ENCODE data around the gene PPP4R4. TPM values are rescaled to one million over a fixed set of nuclear protein-coding genes. Genes with fewer than 3 reads are reported as not detected.
A peak's percentile ranks its signal among the peaks of the same experiment; 100 is the strongest.

Gene PPP4R4
- polyA plus RNA-seq, 1 of the 3 experiments (the other 2 are of a cell fraction) = 2.5 TPM

DNA sequence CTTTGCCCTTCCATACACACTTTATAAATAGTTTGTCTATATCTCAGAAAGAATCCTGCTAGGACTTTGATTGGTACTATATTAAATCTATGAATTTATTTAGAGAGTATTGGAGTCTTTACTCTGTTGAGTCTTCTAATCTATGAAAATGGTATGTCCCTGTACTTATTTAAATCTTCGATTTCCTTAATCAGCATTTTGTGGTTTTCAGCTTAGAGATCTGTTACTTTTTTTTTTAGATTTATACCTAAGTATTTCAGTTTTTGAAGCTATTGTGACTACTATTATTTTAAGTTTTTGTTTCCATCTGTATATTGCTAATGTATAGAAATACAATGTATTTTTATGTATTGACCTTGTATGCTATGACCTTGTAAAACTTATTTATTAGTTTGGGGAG lies 31.3 kb upstream of the PPP4R4 start (continued):
- TF ChIP-seq, protein P1, sequence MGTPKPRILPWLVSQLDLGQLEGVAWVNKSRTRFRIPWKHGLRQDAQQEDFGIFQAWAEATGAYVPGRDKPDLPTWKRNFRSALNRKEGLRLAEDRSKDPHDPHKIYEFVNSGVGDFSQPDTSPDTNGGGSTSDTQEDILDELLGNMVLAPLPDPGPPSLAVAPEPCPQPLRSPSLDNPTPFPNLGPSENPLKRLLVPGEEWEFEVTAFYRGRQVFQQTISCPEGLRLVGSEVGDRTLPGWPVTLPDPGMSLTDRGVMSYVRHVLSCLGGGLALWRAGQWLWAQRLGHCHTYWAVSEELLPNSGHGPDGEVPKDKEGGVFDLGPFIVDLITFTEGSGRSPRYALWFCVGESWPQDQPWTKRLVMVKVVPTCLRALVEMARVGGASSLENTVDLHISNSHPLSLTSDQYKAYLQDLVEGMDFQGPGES (IDR thresholded peaks at IDR 0.05; ENCODE audit: low read depth, low read length) = no peak
- TF ChIP-seq POLR2AphosphoS5 (IDR thresholded peaks at IDR 0.05; ENCODE audit: low read depth, low read length) (no peak), ELF1 (IDR thresholded peaks at IDR 0.05) (no peak), RXRA (IDR thresholded peaks at IDR 0.05; ENCODE audit: borderline replicate concordance, low read depth) (no peak), YY1 (IDR thresholded peaks at IDR 0.05; ENCODE audit: low read depth) (no peak), FOXM1 (IDR thresholded peaks at IDR 0.05; ENCODE audit: low read depth) (no peak)

DNA sequence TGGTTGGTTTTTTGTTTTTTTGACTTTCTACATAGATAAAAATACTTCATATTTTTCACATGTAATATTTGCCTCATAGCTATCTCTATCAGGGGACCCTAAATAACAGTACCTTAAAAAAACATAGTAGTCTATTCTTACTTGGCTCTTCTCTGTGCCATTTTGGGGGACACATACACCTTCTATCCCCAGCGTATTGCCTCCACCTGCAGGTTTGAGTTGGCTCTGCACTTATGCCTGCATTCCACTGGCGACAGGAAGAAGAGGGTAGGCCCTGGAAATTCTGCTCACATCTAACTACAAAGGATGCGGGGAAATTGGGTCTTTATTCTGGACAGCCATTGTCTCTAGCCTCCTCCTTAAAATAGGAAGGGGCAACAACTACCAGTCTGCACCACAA lies 30.9 kb upstream of the PPP4R4 start:
- no peaks in the 10 kb centered on the region for H3K36me3 ChIP-seq (replicated peaks in 1 of 2; ENCODE audit: control insufficient read depth in 1 of 2, insufficient read depth in 2 of 2, low read length in 1 of 2)
- no peak overlapping the region for H3K4me3 ChIP-seq (ENCODE audit: low read depth in 2 of 2, low read length in 1 of 2)
- no peaks in the 10 kb centered on the region for H3F3A ChIP-seq (replicated peaks; ENCODE audit: insufficient read depth)
- no peak overlapping the region for H3K4me2 ChIP-seq
- no peak overlapping the region for H3K27ac ChIP-seq (ENCODE audit: low read depth in 2 of 2, low read length in 1 of 2)
- no peaks in the 10 kb centered on the region for H3K79me2 ChIP-seq (ENCODE audit: insufficient read depth)
- H4K20me1 ChIP-seq (ENCODE audit: insufficient read depth) = no peaks in the 10 kb centered on the region
- H3K9me2 ChIP-seq = no peaks in the 10 kb centered on the region
- H3K27me3 ChIP-seq (ENCODE audit: insufficient read depth) = no peaks in the 10 kb centered on the region
- no peaks in the 10 kb centered on the region for H3K9me3 ChIP-seq
- WGBS (ENCODE audit: low lambda C conversion rate) = 91% methylated on average over 3 of the region's 3 CpGs
- POLR2A ChIA-PET = no interaction called here
- no peak overlapping the region for H3K9ac ChIP-seq
- no peaks in the 10 kb centered on the region for H3K4me1 ChIP-seq (ENCODE audit: control insufficient read depth in 1 of 2, insufficient read depth in 2 of 2, low read depth in 1 of 2, low read length in 1 of 2)
- CTCF ChIA-PET = interaction anchor here (0.8 to 4.7 kb wide), 8 partner anchors 12 to 488 kb away, joined by 3 to 28 read pairs (median 10); partner anchors contain the start of gene IFI27L2
- H2AFZ ChIP-seq (ENCODE audit: low read depth) = no peak overlapping the region
- TF ChIP-seq RAD21 (IDR thresholded peaks at IDR 0.05; ENCODE audit: low read length) (peak; percentile 37), TEAD4 (IDR thresholded peaks at IDR 0.05; ENCODE audit: borderline replicate concordance, insufficient read depth) (no peak)
- TF ChIP-seq, protein P2, sequence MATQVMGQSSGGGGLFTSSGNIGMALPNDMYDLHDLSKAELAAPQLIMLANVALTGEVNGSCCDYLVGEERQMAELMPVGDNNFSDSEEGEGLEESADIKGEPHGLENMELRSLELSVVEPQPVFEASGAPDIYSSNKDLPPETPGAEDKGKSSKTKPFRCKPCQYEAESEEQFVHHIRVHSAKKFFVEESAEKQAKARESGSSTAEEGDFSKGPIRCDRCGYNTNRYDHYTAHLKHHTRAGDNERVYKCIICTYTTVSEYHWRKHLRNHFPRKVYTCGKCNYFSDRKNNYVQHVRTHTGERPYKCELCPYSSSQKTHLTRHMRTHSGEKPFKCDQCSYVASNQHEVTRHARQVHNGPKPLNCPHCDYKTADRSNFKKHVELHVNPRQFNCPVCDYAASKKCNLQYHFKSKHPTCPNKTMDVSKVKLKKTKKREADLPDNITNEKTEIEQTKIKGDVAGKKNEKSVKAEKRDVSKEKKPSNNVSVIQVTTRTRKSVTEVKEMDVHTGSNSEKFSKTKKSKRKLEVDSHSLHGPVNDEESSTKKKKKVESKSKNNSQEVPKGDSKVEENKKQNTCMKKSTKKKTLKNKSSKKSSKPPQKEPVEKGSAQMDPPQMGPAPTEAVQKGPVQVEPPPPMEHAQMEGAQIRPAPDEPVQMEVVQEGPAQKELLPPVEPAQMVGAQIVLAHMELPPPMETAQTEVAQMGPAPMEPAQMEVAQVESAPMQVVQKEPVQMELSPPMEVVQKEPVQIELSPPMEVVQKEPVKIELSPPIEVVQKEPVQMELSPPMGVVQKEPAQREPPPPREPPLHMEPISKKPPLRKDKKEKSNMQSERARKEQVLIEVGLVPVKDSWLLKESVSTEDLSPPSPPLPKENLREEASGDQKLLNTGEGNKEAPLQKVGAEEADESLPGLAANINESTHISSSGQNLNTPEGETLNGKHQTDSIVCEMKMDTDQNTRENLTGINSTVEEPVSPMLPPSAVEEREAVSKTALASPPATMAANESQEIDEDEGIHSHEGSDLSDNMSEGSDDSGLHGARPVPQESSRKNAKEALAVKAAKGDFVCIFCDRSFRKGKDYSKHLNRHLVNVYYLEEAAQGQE (IDR thresholded peaks at IDR 0.05; ENCODE audit: low read depth, low read length) = no peak
- TF ChIP-seq, protein P3, sequence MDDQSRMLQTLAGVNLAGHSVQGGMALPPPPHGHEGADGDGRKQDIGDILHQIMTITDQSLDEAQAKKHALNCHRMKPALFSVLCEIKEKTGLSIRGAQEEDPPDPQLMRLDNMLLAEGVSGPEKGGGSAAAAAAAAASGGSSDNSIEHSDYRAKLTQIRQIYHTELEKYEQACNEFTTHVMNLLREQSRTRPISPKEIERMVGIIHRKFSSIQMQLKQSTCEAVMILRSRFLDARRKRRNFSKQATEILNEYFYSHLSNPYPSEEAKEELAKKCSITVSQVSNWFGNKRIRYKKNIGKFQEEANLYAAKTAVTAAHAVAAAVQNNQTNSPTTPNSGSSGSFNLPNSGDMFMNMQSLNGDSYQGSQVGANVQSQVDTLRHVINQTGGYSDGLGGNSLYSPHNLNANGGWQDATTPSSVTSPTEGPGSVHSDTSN (IDR thresholded peaks at IDR 0.05) = no peak
- TF ChIP-seq, protein P4, sequence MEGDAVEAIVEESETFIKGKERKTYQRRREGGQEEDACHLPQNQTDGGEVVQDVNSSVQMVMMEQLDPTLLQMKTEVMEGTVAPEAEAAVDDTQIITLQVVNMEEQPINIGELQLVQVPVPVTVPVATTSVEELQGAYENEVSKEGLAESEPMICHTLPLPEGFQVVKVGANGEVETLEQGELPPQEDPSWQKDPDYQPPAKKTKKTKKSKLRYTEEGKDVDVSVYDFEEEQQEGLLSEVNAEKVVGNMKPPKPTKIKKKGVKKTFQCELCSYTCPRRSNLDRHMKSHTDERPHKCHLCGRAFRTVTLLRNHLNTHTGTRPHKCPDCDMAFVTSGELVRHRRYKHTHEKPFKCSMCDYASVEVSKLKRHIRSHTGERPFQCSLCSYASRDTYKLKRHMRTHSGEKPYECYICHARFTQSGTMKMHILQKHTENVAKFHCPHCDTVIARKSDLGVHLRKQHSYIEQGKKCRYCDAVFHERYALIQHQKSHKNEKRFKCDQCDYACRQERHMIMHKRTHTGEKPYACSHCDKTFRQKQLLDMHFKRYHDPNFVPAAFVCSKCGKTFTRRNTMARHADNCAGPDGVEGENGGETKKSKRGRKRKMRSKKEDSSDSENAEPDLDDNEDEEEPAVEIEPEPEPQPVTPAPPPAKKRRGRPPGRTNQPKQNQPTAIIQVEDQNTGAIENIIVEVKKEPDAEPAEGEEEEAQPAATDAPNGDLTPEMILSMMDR (IDR thresholded peaks at IDR 0.05) = peak; percentile 35; the same call in 1 of the 2 replicates
- no peak for DNase-seq
